ENCODE data around the gene FILIP1L. TPM values are rescaled to one million over a fixed set of nuclear protein-coding genes. Genes with fewer than 3 reads are reported as not detected.

The FILIP1L gene
- total and polyA plus RNA-seq, 12 donors = 5.3 to 33.2 (median 17.4) TPM

- intact Hi-C loops (cut with DNase I) = no loop called here
- Histone ChIP-seq H3K4me3 (no peak overlapping the region), H3K4me1 (replicated peaks in 1 of 2) (peaks cover 6% of the 10 kb centered on the region in 2 donors), H3K27ac (no peak overlapping the region), H3K9me3 (replicated peaks in 1 of 3) (no peaks in the 10 kb centered on the region), H3K27me3 (no peaks in the 10 kb centered on the region), H3K36me3 (replicated peaks in 1 of 2) (no peaks in the 10 kb centered on the region)
- 88 to 92% (median 90%) methylated on average over 2 of the region's 2 CpGs for WGBS, 4 donors
- DNase-seq = no peak
- TF ChIP-seq CTCF (IDR thresholded peaks at IDR 0.05) = no peak
- no peak for TF ChIP-seq POLR2A (IDR thresholded peaks at IDR 0.05)
These were observed 25.4 kb downstream of the FILIP1L start for GRCh38 chr3:100088735-100089368.

DNA sequence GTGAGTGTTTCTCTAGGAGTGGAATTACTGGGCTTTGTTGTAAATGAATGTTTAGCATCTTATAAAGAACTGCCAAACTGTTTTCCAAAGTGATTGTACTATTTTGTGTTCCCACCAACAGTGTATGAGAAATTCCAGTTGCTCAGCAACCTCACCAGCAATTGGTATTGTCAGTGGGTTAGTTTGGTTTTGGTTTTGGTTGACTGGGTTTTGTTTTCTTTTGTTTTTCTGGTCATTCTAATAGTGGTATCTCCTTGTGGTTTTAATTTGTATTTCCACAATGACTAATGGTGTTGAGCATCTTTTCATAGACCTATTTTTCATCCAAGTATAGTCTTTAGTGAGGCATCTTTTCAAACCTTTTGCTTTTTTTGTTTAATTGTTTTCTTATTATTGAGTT lies 27.1 kb downstream of the FILIP1L start:
- Histone ChIP-seq H3K27ac (peak overlapping the region in 1 of 5 donors; percentile 13), H3K27me3 (no peaks in the 10 kb centered on the region), H3K4me3 (no peak overlapping the region), H3K4me1 (replicated peaks in 1 of 2) (peaks cover 6% of the 10 kb centered on the region in 2 donors), H3K9me3 (replicated peaks in 1 of 3) (no peaks in the 10 kb centered on the region), H3K36me3 (replicated peaks in 1 of 2) (no peaks in the 10 kb centered on the region)
- intact Hi-C loops (cut with DNase I) = no loop called here
- no peak for DNase-seq
- TF ChIP-seq POLR2A (IDR thresholded peaks at IDR 0.05) (no peak), CTCF (IDR thresholded peaks at IDR 0.05) (no peak)

GRCh38 chr3:100086401-100086800 lies 27.9 kb downstream of the FILIP1L start:
- 50 to 66% (median 55%) methylated on average over 1 of the region's 1 CpG for WGBS, 4 donors
- TF ChIP-seq CTCF (IDR thresholded peaks at IDR 0.05) (no peak), POLR2A (IDR thresholded peaks at IDR 0.05) (no peak)
- Histone ChIP-seq H3K4me3 (no peak overlapping the region), H3K27me3 (no peaks in the 10 kb centered on the region), H3K9me3 (replicated peaks in 1 of 3) (no peaks in the 10 kb centered on the region), H3K27ac (peak overlapping the region in 1 of 5 donors; percentile 13), H3K4me1 (replicated peaks in 1 of 2) (peaks cover 6% of the 10 kb centered on the region in 2 donors), H3K36me3 (replicated peaks in 1 of 2) (no peaks in the 10 kb centered on the region)
- intact Hi-C loops (cut with DNase I) = no loop called here
- no peak for DNase-seq

- H3K4me1 ChIP-seq (replicated peaks in 1 of 2) = peaks cover 6% of the 10 kb centered on the region in 2 donors
- intact Hi-C loops (cut with DNase I) = no loop called here
- no peaks in the 10 kb centered on the region for H3K27me3 ChIP-seq
- no peak overlapping the region for H3K27ac ChIP-seq
- no peak for DNase-seq
- no peak overlapping the region for H3K4me3 ChIP-seq
- no peak for TF ChIP-seq CTCF (IDR thresholded peaks at IDR 0.05)
- no peak for TF ChIP-seq POLR2A (IDR thresholded peaks at IDR 0.05)
- no peaks in the 10 kb centered on the region for H3K36me3 ChIP-seq (replicated peaks in 1 of 2)
- 84 to 86% (median 86%) methylated on average over 7 of the region's 7 CpGs for WGBS, 4 donors
- no peaks in the 10 kb centered on the region for H3K9me3 ChIP-seq (replicated peaks in 1 of 3)
These were observed 30.0 kb downstream of the FILIP1L start for GRCh38 chr3:100084100-100084806.

All from adrenal gland (tissue), 12 donors.